GM21619 (cell line): ENCODE results near the gene HOXD4.

Experiments used
- ATAC-seq: cut with Tn5 transposase; IDR thresholded peaks from one replicate; pipeline ENCODE4 v1.9.1; 2021; ENCODE audit not compliant: unreplicated experiment

HOXD4 gene

GRCh38 chr2:176170602-176171305, 19.4 kb downstream of the HOXD4 start:
- no peak for ATAC-seq

- ATAC-seq = no peak
Measured at GRCh38 chr2:176171351-176172006, 20.1 kb downstream of the HOXD4 start.

GRCh38 chr2:176172007-176172894, 20.9 kb downstream of the HOXD4 start:
- no peak for ATAC-seq

DNA sequence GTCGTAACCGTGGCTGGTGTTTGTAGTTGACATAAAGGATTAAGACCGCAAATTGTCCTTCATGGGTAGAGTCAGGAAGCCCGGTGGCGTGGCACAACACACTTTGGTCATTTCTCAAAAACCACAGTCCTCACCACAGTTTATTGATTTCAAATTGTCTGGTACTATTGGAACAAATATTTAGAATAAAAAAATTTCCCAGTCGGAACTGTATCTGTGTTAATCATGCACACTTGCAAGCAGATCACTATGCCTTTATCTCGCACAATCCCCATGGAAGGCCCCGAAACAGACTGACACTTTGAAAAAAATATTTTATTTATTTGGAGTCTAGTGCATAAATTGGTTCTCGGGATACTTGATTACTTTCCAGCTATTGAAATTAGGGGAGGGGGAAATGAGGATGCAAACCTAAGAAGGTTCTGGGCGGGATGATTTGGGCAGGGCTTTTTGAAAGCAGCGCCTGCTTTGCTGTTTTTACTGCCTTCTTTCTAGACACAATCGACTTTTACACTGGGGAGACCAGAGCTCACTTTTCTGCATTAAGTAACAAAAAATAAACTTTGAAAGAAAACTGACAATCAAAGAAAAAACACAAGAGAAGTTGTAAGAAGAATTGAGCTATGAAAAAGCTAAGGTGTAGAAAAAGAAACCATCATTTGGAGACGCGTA, 21.7 kb downstream of the HOXD4 start:
- ATAC-seq = no peak

DNA sequence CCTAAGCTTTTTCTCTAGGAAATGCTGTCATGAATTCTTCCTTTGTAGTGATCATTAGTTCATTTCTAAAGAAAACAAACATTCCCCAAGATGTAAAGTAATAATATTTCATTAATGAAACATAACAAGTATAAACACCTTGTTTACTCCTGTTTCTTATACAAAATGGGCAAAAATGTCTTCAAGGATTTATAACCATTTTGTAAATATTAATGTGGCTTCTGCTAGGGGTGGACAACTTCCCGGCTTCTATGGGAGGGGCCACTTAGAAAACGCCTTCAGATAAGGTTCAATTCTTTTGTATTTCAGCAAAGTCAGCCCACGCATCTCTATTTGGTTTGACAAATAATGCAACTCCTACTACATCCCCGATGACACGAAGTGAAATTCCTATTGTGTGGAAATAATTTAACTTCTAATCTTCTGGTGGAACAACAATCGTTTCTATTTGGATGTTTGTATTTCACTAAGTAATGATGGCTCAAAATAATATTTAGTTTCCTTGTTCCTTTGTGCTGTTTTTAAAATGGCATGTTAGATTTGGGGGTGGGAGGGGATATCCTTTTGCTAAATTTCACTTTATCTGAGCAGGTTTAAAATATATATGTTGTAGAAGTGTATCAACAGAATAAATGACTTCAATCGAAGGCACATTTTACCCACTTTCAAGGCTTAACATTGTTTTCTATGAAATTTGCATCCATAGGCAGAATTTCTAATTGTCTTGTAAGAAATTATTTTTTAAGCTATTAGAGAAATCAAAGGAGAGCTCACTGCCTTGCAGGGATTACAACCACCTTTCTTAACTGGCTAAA, 22.4 kb downstream of the HOXD4 start:
- ATAC-seq = no peak

GRCh38 chr2:176174382-176174823, 23.1 kb downstream of the HOXD4 start:
- no peak for ATAC-seq

DNA sequence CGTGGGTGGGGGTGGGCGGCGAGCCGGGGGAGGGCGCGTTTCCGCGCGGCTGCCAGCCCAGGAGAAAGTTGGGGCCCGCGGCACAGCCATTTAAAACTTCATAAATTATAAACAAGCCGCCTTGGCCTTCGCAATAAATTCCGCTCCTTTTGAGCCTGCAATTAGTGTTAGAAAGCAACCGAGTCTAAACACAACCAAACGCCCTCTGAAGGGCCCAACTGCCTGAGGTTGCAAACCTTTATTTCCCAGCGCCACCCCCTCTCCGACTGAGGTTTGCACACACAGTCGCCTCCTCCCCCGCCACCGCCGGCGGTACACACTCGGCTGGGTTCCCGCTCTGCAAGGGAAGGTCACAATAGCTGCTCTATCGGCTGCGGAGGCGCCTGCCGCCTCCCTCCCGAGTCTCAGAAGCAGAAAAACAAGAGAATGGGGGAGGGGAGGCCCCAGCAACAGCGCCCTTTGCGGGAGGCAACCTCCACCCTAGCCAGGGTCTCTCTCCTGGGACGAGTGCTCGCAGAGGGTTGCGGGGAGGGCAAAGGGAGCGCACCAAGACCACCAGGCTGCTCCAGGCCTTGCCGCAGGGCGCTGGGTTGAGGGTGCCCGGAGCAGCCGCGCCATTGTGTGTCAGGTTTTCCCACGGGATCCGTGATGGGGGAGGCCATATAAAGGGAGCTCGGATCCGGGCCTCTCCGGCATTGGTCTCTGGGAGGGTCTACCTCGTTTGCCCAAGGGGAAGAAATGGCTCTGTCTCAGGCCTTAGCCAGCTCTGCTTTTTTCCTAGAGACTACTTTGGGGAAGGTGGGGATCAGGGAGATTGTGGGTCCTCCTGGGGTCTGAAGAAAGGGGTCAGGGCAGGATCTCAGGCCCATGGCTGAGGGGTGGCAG, 23.7 kb downstream of the HOXD4 start:
- ATAC-seq = no peak

- ATAC-seq = no peak
Measured at GRCh38 chr2:176175709-176176607, 24.6 kb downstream of the HOXD4 start.

DNA sequence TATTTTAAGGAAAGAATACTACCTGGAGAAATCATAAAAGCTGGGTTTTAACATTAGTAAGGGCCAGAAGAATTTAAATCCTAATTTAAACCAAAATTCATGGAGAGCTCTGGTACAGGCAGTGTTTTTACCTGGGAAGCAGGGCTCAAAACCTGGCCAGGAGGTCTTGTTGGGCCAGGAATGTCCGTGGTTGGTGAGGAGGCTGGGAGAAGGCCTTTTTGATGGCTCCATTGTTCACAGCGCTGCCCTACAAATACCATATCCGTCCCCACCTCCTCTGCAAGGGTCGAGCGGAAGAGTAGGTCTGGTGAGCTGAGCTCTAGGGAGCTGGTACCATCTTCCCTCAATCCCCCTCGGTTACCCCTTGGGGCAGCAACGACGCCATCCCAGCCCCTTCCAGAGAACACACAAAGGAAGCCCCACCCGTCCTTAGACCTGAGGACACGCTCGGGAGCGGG, 26.3 kb downstream of the HOXD4 start:
- no peak for ATAC-seq

GRCh38 chr2:176178038-176178756, 26.8 kb downstream of the HOXD4 start:
- no peak for ATAC-seq

GRCh38 chr2:176178757-176179295, 27.5 kb downstream of the HOXD4 start:
- no peak for ATAC-seq

DNA sequence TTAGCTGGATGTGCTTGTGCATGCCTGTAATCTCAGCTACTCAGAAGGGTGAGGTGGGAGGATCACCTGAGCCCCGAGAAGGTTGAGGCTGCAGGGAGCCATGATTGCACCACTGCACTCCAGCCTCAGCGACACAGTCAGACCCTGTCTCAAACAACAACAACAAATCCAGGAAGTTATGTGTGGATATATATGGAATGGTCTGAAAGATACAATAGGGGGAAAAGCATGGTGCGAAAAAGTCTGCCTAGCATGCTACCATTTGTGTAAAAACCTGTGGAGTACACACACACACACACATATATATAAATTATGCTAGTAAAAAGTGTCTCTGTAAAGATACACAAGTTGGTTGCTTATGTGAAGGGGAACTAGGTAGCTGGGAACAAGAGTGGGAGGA, 30.2 kb downstream of the HOXD4 start:
- no peak for ATAC-seq

DNA sequence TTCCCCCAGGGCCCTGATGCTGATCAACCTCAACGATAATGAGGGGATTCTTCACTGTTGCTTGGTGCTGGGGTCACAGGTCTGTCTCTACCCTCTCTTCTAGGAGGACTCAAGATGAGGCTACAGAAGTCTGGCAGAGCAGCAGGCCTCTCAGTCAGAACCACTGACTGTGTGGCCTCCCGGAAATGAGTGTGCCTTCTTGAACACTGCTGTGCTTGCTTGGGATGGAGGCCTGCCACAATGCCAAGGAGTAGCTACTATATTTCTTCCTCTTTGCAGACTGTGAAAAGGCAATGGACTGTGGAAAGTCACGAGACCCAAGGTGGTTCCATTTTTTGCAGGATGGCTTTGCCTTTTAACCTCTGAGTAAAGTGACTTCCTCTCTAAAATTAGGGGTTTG, 31.3 kb downstream of the HOXD4 start:
- no peak for ATAC-seq

- ATAC-seq = no peak
Measured at GRCh38 chr2:176184749-176185148, 33.4 kb downstream of the HOXD4 start.

DNA sequence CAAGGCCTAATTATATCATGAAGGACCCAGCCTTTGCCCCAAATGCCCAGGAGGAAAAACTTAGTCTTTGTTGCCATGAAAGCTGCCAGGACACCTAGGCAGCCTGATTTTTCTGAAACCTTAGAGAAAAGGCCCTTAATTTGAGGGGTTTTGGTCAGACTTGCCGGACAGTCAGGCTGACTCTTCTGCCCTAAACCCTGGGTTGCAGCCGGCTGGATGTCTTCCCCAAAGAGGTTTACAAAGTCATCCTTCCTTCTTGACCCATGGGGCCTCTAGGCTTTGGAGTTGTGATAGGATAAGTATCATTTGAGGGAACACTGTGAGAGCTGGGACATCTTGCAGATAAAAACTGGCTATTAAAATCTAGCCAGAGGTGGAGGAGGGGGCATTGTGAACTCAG, 34.7 kb downstream of the HOXD4 start:
- no peak for ATAC-seq

DNA sequence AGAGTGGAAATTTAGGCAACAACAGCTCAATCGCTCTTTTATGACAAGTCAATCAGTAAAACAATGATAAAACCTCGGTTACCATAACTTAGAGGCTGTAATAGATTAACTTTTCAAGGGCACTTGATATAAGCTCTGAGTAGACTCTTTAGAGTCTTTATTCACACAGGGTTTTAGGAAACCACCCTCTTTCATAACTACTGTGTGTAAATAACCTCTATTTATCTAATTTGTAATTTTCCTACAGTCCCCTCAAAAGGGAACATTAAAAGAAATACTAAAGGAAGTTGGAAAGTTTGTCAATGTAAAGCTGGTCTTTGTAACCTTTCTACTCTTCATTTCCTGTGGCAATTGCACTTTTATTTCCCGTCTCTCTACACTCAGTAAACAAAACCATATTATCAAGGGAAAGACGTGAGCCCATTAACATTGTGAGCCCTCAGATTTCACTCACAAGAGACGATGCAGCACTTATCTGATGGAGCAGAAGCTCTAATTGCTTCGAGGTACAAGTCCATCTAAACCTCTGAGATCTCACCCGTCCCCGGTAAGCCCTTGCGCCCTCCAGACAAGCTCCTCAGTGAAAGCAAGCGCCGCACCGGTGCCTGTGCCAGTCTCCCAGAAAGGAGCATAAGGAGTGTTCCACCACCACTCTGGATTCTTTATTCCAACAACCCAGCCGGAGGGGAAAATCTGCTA, 36.0 kb downstream of the HOXD4 start:
- no peak for ATAC-seq
